Lung (tissue), 12 donors: Measurements from ENCODE around the gene ACER3. TPM values are rescaled to one million over a fixed set of nuclear protein-coding genes. Genes with fewer than 3 reads are reported as not detected.

Source experiments
- ATAC-seq: fragments of 200-7000 bp; cut with Tn5 transposase; one replicate; pipeline ENCODE4 v1.9.1; 2020; ENCODE audit warnings: moderate number of reproducible peaks; ENCODE audit not compliant: insufficient read depth, low FRiP score
- DNase-seq, 3 donors: peaks; one replicate each; pipeline ENCODE4 v3.0.0-alpha.2; 2013 to 2017
- H3K27ac ChIP-seq, 2 donors: one replicate each; pipeline ENCODE4 v1.5.1; 2013; ENCODE audit warnings: mild to moderate bottlenecking in 2 of 2, moderate library complexity in 2 of 2, control low read depth in 1 of 2, inconsistent platforms in 1 of 2, low read depth in 1 of 2, low read length in 1 of 2
- H3K27me3 ChIP-seq, 3 donors: one replicate each; pipeline ENCODE4 v1.5.1; 2013; ENCODE audit warnings: low read length in 2 of 3; ENCODE audit not compliant: control insufficient read depth in 3 of 3, insufficient read depth in 3 of 3
- H3K36me3 ChIP-seq, 4 donors: one replicate each; pipeline ENCODE4 v1.5.1; 2013; ENCODE audit warnings: low read length in 4 of 4, mild to moderate bottlenecking in 1 of 4, moderate library complexity in 1 of 4; ENCODE audit not compliant: control insufficient read depth in 4 of 4, insufficient read depth in 4 of 4
- H3K4me1 ChIP-seq, 5 donors: one replicate each; pipeline ENCODE4 v1.5.1; 2013; ENCODE audit warnings: low read length in 5 of 5, mild to moderate bottlenecking in 2 of 5, moderate library complexity in 1 of 5; ENCODE audit not compliant: control insufficient read depth in 5 of 5, insufficient read depth in 5 of 5
- H3K4me3 ChIP-seq: one replicate; pipeline ENCODE4 v1.5.1; 2013; ENCODE audit warnings: mild to moderate bottlenecking, control low read depth, moderate library complexity
- H3K9ac ChIP-seq, 2 donors: one replicate each; pipeline ENCODE4 v1.5.1; 2013; ENCODE audit warnings: low read length in 2 of 2, control low read depth in 1 of 2; ENCODE audit not compliant: insufficient read depth in 1 of 2
- H3K9me3 ChIP-seq, 4 donors: one replicate each; pipeline ENCODE4 v1.5.1; 2013; ENCODE audit warnings: low read length in 3 of 4, mild to moderate bottlenecking in 1 of 4, moderate library complexity in 1 of 4; ENCODE audit not compliant: control insufficient read depth in 4 of 4, insufficient read depth in 3 of 4
- CTCF ChIP-seq: IDR thresholded peaks from 2 replicates; pipeline ENCODE4 v1.5.1; 2012; ENCODE audit warnings: mild to moderate bottlenecking; ENCODE audit errors: control extremely low read depth, extremely low read depth
- WGBS, 2 donors: extraction: QIAGEN DNeasy Blood & Tissue Kit; methylation state at CpG; one replicate each; pipeline ENCODE4 v1.1.7; 2013; 5-methylcytosine and 5-hydroxymethylcytosine counted together
- polyA plus RNA-seq, 2 donors: library from polyadenylated mRNA; stranded (reverse); fragments of 200-250 nt; gene quantifications; one replicate each; pipeline ENCODE4 v1.2.1, GENCODE V29; 2013
- total RNA-seq, 2 donors: library from RNA; depleted of rRNA in 1 of 2; stranded (reverse); fragments of >200 nt in 1 of 2; gene quantifications; one replicate each; pipeline ENCODE4 v1.2.1, GENCODE V29; 2014 to 2021
- donor health status: control.
- donor health status: control.
- donor health status: Bipolar disorder and iron deficiency.
- donor health status: healthy.
- donor health status: DM: yes; HTN: yes; CAD: no.

ACER3 gene
- total and polyA plus RNA-seq, 4 donors = 7.9 to 37.0 (median 12.7) TPM

GRCh38 chr11:76911415-76911808 is 50.7 kb downstream of the ACER3 start:
- DNase-seq (no peak), ATAC-seq (no peak)
- H3K9me3 ChIP-seq = peaks cover 0 to under 1% (median 0%) of the 10 kb centered on the region in 4 donors
- 82 to 94% methylated on average over 1 of the region's 1 CpG for WGBS, 2 donors
- H3K4me3 ChIP-seq = no peak overlapping the region
- no peak overlapping the region for H3K9ac ChIP-seq
- H3K27ac ChIP-seq = no peak overlapping the region
- H3K4me1 ChIP-seq = peaks cover 0 to 4% (median 0%) of the 10 kb centered on the region in 5 donors
- H3K27me3 ChIP-seq = no peaks in the 10 kb centered on the region
- H3K36me3 ChIP-seq = no peaks in the 10 kb centered on the region
- TF ChIP-seq CTCF = no peak

- DNase-seq = no peak
- TF ChIP-seq CTCF = no peak
- no peak for ATAC-seq
- H3K9me3 ChIP-seq = no peaks in the 10 kb centered on the region
- no peaks in the 10 kb centered on the region for H3K36me3 ChIP-seq
- WGBS, 2 donors = 72 to 92% methylated on average over 1 of the region's 1 CpG
- H3K27me3 ChIP-seq = no peaks in the 10 kb centered on the region
- H3K4me1 ChIP-seq = peaks cover 0 to 3% (median 2%) of the 10 kb centered on the region in 5 donors
- H3K27ac ChIP-seq = no peak overlapping the region
- no peak overlapping the region for H3K9ac ChIP-seq
- H3K4me3 ChIP-seq = no peak overlapping the region
These were observed 56.0 kb downstream of the ACER3 start for GRCh38 chr11:76916712-76917111.

- peak; percentile 32 to 90 (median 87) for DNase-seq
- H3K27ac ChIP-seq = no peak overlapping the region
- peak overlapping the region in 1 of 2 donors; percentile 24 for H3K9ac ChIP-seq
- H3K36me3 ChIP-seq = no peaks in the 10 kb centered on the region
- H3K4me1 ChIP-seq = peaks cover 0 to 3% (median 2%) of the 10 kb centered on the region in 5 donors
- WGBS, 2 donors = 9 to 12% methylated on average over 3 of the region's 3 CpGs
- no peak overlapping the region for H3K4me3 ChIP-seq
- ATAC-seq = peak; percentile 87
- peak; percentile 24 for TF ChIP-seq CTCF
- H3K27me3 ChIP-seq = no peaks in the 10 kb centered on the region
- H3K9me3 ChIP-seq = no peaks in the 10 kb centered on the region
These were observed 58.2 kb downstream of the ACER3 start for GRCh38 chr11:76918941-76919386.

- WGBS, 2 donors = 73 to 78% methylated on average over 1 of the region's 1 CpG
- no peaks in the 10 kb centered on the region for H3K9me3 ChIP-seq
- no peak for ATAC-seq
- DNase-seq = no peak
- H3K4me3 ChIP-seq = no peak overlapping the region
- H3K36me3 ChIP-seq = no peaks in the 10 kb centered on the region
- no peaks in the 10 kb centered on the region for H3K27me3 ChIP-seq
- no peak overlapping the region for H3K9ac ChIP-seq
- H3K27ac ChIP-seq = no peak overlapping the region
- TF ChIP-seq CTCF = no peak
- peaks cover 0 to 3% (median 2%) of the 10 kb centered on the region in 5 donors for H3K4me1 ChIP-seq
These were observed 58.7 kb downstream of the ACER3 start for GRCh38 chr11:76919467-76919866.
